ENCODE data around the gene LACTB. TPM values are rescaled to one million over a fixed set of nuclear protein-coding genes. Genes with fewer than 3 reads are reported as not detected.

LACTB gene
- total and polyA plus RNA-seq, 10 of the 15 experiments (the other 5 are each of a cell fraction or from before 2014, with no cell fraction given), result 5.0 to 35.3 (median 16.6) TPM

- CTCF ChIA-PET, result interaction anchor here (0.9 to 1.1 kb wide), 2 partner anchors 21 to 267 kb away, joined by 3 read pairs; no protein-coding TSS in a partner anchor
- RAD21 ChIA-PET (ENCODE audit: unreplicated experiment), result interaction anchor here (0.7 kb wide), 1 partner anchor 458 kb away, joined by 3 read pairs; no protein-coding TSS in a partner anchor
- no peak overlapping the region for H3K27ac ChIP-seq (ENCODE audit: control insufficient read depth, insufficient read depth)
- no peak overlapping the region for H3K4me3 ChIP-seq
- WGBS (ENCODE audit: insufficient coverage, insufficient replicate concordance, low lambda C conversion rate, missing lambda C conversion rate), result 97% methylated on average over 5 of the region's 5 CpGs
- no peaks in the 10 kb centered on the region for H3K79me2 ChIP-seq (ENCODE audit: control insufficient read depth, insufficient read depth, low read length)
- no peaks in the 10 kb centered on the region for H4K20me1 ChIP-seq (ENCODE audit: control insufficient read depth, insufficient read depth)
- no peak for TF ChIP-seq GABPA (IDR thresholded peaks at IDR 0.05; ENCODE audit: low read depth)
- no peak for TF ChIP-seq MEF2B (IDR thresholded peaks at IDR 0.05; ENCODE audit: partially characterized antibody, poor library complexity, severe bottlenecking)
- no peak for TF ChIP-seq ASH2L (IDR thresholded peaks at IDR 0.05; ENCODE audit: borderline replicate concordance, low read depth)
- no peak for TF ChIP-seq NBN (IDR thresholded peaks at IDR 0.05)
- no peak for TF ChIP-seq MAX (IDR thresholded peaks at IDR 0.05; ENCODE audit: low read depth, low read length)
- TF ChIP-seq MXI1 (IDR thresholded peaks at IDR 0.05; ENCODE audit: low read depth, low read length), result no peak
- TF ChIP-seq SMARCA5 (IDR thresholded peaks at IDR 0.05), result no peak
- no peak for TF ChIP-seq NR2F1 (conservative IDR thresholded peaks at IDR 0.05)
- no peak for TF ChIP-seq IRF4 (IDR thresholded peaks at IDR 0.05; ENCODE audit: low read depth, low read length)
- TF ChIP-seq REST (IDR thresholded peaks at IDR 0.05; ENCODE audit: low read depth, low read length), result no peak
- TF ChIP-seq NR2C1 (IDR thresholded peaks at IDR 0.05), result no peak
- TF ChIP-seq JUND (IDR thresholded peaks at IDR 0.05; ENCODE audit: low read depth, low read length), result no peak
- TF ChIP-seq EGR1 (IDR thresholded peaks at IDR 0.05; ENCODE audit: borderline replicate concordance in 1 of 2, low read depth in 2 of 2, low read length in 2 of 2), result no peak
- no peak for TF ChIP-seq RCOR1 (conservative IDR thresholded peaks at IDR 0.05; ENCODE audit: low read depth, low read length)
- no peak for TF ChIP-seq E4F1 (IDR thresholded peaks at IDR 0.05; ENCODE audit: borderline replicate concordance, partially characterized antibody)
- TF ChIP-seq NR2C2 (IDR thresholded peaks at IDR 0.05; ENCODE audit: borderline replicate concordance, control insufficient read depth, insufficient read length, low read depth), result no peak
- H3K4me2 ChIP-seq (ENCODE audit: control insufficient read depth, insufficient read depth), result no peak overlapping the region
- no peaks in the 10 kb centered on the region for H3K27me3 ChIP-seq (replicated peaks in 1 of 2; ENCODE audit: control insufficient read depth in 2 of 2, insufficient read depth in 2 of 2, low read length in 1 of 2)
- POLR2A ChIA-PET, result no interaction called here
- peaks cover 0 to 3% of the 10 kb centered on the region in 2 experiments; a peak in 1 of 4 replicates for H3K36me3 ChIP-seq (ENCODE audit: control insufficient read depth in 2 of 2, insufficient read depth in 2 of 2, low read length in 1 of 2)
- SMC1A ChIA-PET (ENCODE audit: uncharacterized antibody, unreplicated experiment), result interaction anchor here (0.7 to 5.7 kb wide), 3 partner anchors 9 to 13 kb away, joined by 5 to 21 read pairs (median 6); no protein-coding TSS in a partner anchor
- FAIRE-seq (no peak), ATAC-seq (no peak), DNase-seq (ENCODE audit: low read depth, low spot score) (no peak)
- no peak overlapping the region for H3K9ac ChIP-seq (ENCODE audit: control insufficient read depth, insufficient read depth, low read length)
- no peaks in the 10 kb centered on the region for H3K9me3 ChIP-seq (replicated peaks; ENCODE audit: control insufficient read depth, insufficient read depth, low read length)
- BruUV-seq (replicated peaks), result no TSS peak
- H3K4me1 ChIP-seq (ENCODE audit: control insufficient read depth, insufficient read depth, low read length), result no peaks in the 10 kb centered on the region
- intact Hi-C loops (cut with micrococcal nuclease; ENCODE audit: unreplicated experiment), result no loop called here
- H2AFZ ChIP-seq (ENCODE audit: control insufficient read depth, low read depth, low read length), result no peak overlapping the region
- in situ Hi-C loops (cut with MboI), result no loop called here
Observed at GRCh38 chr15:63135281-63135680, 13.6 kb downstream of the LACTB start.
